Measurements from ENCODE around the gene PALM.

Gene PALM

GRCh38 chr19:703329-703650 is 5.4 kb upstream of the PALM start:
- peak overlapping the region in 1 of 2 donors; percentile 32 for H3K27ac ChIP-seq
- DNase-seq (ENCODE audit: low spot score): no peak
- H3K4me3 ChIP-seq: peak overlapping the region; percentile 39
- TF ChIP-seq CTCF (IDR thresholded peaks at IDR 0.05): no peak

GRCh38 chr19:703651-704446 is 4.9 kb upstream of the PALM start:
- Histone ChIP-seq H3K4me3 (peak overlapping the region; percentile 39), H3K27ac (peak overlapping the region in 1 of 2 donors; percentile 32)
- TF ChIP-seq CTCF (IDR thresholded peaks at IDR 0.05): no peak
- no peak for DNase-seq (ENCODE audit: low spot score)

GRCh38 chr19:704447-704741 is 4.3 kb upstream of the PALM start:
- H3K27ac ChIP-seq: no peak overlapping the region
- no peak for DNase-seq (ENCODE audit: low spot score)
- H3K4me3 ChIP-seq: peak overlapping the region; percentile 39
- TF ChIP-seq CTCF (IDR thresholded peaks at IDR 0.05): no peak

GRCh38 chr19:709196-709964 is 645 bp downstream of the PALM start:
- peak overlapping the region; percentile 77 for H3K4me3 ChIP-seq
- no peak for TF ChIP-seq CTCF (IDR thresholded peaks at IDR 0.05)
- no peak for DNase-seq (ENCODE audit: low spot score)
- H3K27ac ChIP-seq: peak overlapping the region; percentile 50 to 88

GRCh38 chr19:709965-710571 is 1.3 kb downstream of the PALM start:
- TF ChIP-seq CTCF (IDR thresholded peaks at IDR 0.05): no peak
- peak overlapping the region; percentile 77 for H3K4me3 ChIP-seq
- H3K27ac ChIP-seq: peak overlapping the region; percentile 50 to 88
- DNase-seq (ENCODE audit: low spot score): no peak

- Histone ChIP-seq H3K4me3 (peak overlapping the region; percentile 77), H3K27ac (peak overlapping the region in 1 of 2 donors; percentile 88)
- no peak for DNase-seq (ENCODE audit: low spot score)
- TF ChIP-seq CTCF (IDR thresholded peaks at IDR 0.05): no peak
Measured at GRCh38 chr19:710767-711166, 2.0 kb downstream of the PALM start.
